Stimulated activated naive B cell treated with anti-CD40 and anti-IgM and Interleukin-4, amounts not matched to agents 10 μg/mL and 1 μg/mL and 100 μg/mL, for 72 hours (primary cell): ENCODE data around the gene HMX1.

Experiments used
- ATAC-seq, 2 donors: fragments of 150-1000 bp; cut with Tn5 transposase; replicated peaks; 2 replicates each; pipeline ENCODE4 v1.10.0; 2021; ENCODE audit warnings: moderate library complexity in 1 of 2
- DNase-seq: peaks from one replicate; pipeline ENCODE4 v3.0.0; 2021
- H3K27ac Mint-ChIP-seq: one replicate; pipeline ENCODE4 v1.8.0; 2022; ENCODE audit warnings: mild to moderate bottlenecking, mixed read lengths
- H3K27me3 Mint-ChIP-seq, 2 donors: one replicate each; pipeline ENCODE4 v1.8.0; 2022; ENCODE audit warnings: mixed read lengths in 2 of 2
- H3K36me3 Mint-ChIP-seq, 2 donors: one replicate each; pipeline ENCODE4 v1.8.0; 2022; ENCODE audit warnings: mixed read lengths in 2 of 2, mild to moderate bottlenecking in 1 of 2
- H3K4me1 Mint-ChIP-seq, 2 donors: one replicate each; pipeline ENCODE4 v1.8.0; 2022; ENCODE audit warnings: mixed read lengths in 2 of 2, mild to moderate bottlenecking in 1 of 2
- H3K4me3 Mint-ChIP-seq, 2 donors: one replicate each; pipeline ENCODE4 v1.8.0; 2022; ENCODE audit warnings: mild to moderate bottlenecking in 2 of 2, mixed read lengths in 2 of 2, moderate library complexity in 1 of 2
- H3K9me3 Mint-ChIP-seq, 2 donors: one replicate each; pipeline ENCODE4 v1.8.0; 2022; ENCODE audit warnings: mixed read lengths in 2 of 2, mild to moderate bottlenecking in 1 of 2

The HMX1 gene

GRCh38 chr4:8891646-8892555 lies 20.3 kb upstream of the HMX1 start:
- Mint-ChIP-seq H3K27me3 (peaks cover 68 to 95% of the 10 kb centered on the region in 2 donors), H3K4me1 (peaks cover 4 to 7% of the 10 kb centered on the region in 2 donors), H3K36me3 (no peaks in the 10 kb centered on the region), H3K9me3 (peaks cover 0 to 3% of the 10 kb centered on the region in 2 donors), H3K4me3 (peak overlapping the region in 1 of 2 donors; percentile 15), H3K27ac (peak overlapping the region; percentile 65)
- DNase-seq (no peak), ATAC-seq (no peak)

GRCh38 chr4:8891255-8891645 lies 19.6 kb upstream of the HMX1 start:
- ATAC-seq (no peak), DNase-seq (no peak)
- Mint-ChIP-seq H3K27ac (peak overlapping the region; percentile 65), H3K36me3 (peaks cover 0 to 5% of the 10 kb centered on the region in 2 donors), H3K27me3 (peaks cover 68 to 95% of the 10 kb centered on the region in 2 donors), H3K9me3 (peaks cover 0 to 5% of the 10 kb centered on the region in 2 donors), H3K4me1 (peaks cover 4 to 7% of the 10 kb centered on the region in 2 donors), H3K4me3 (peak overlapping the region in 1 of 2 donors; percentile 15)

GRCh38 chr4:8888856-8889255 lies 17.2 kb upstream of the HMX1 start:
- Mint-ChIP-seq H3K4me1 (peaks cover 0 to 4% of the 10 kb centered on the region in 2 donors), H3K27ac (no peak overlapping the region), H3K36me3 (peaks cover 0 to 5% of the 10 kb centered on the region in 2 donors), H3K27me3 (peaks cover 69 to 89% of the 10 kb centered on the region in 2 donors), H3K4me3 (no peak overlapping the region), H3K9me3 (peaks cover 0 to 5% of the 10 kb centered on the region in 2 donors)
- ATAC-seq (no peak), DNase-seq (no peak)

GRCh38 chr4:8886612-8887406 lies 15.2 kb upstream of the HMX1 start:
- peaks cover 0 to 5% of the 10 kb centered on the region in 2 donors for H3K9me3 Mint-ChIP-seq
- H3K36me3 Mint-ChIP-seq: peaks cover 0 to 5% of the 10 kb centered on the region in 2 donors
- H3K4me3 Mint-ChIP-seq: no peak overlapping the region
- H3K27me3 Mint-ChIP-seq: peaks cover 55 to 87% of the 10 kb centered on the region in 2 donors
- H3K27ac Mint-ChIP-seq: no peak overlapping the region
- ATAC-seq (no peak), DNase-seq (no peak)
- peaks cover 0 to 4% of the 10 kb centered on the region in 2 donors for H3K4me1 Mint-ChIP-seq

- no peak for ATAC-seq
- no peak overlapping the region for H3K27ac Mint-ChIP-seq
- peaks cover 56 to 84% of the 10 kb centered on the region in 2 donors for H3K27me3 Mint-ChIP-seq
- no peak overlapping the region for H3K4me3 Mint-ChIP-seq
- peaks cover 0 to 5% of the 10 kb centered on the region in 2 donors for H3K4me1 Mint-ChIP-seq
- DNase-seq: no peak
- peaks cover 0 to 5% of the 10 kb centered on the region in 2 donors for H3K9me3 Mint-ChIP-seq
- peaks cover 0 to 5% of the 10 kb centered on the region in 2 donors for H3K36me3 Mint-ChIP-seq
Observed at GRCh38 chr4:8882239-8882638, 10.6 kb upstream of the HMX1 start.

- H3K4me1 Mint-ChIP-seq: peaks cover 0 to 5% of the 10 kb centered on the region in 2 donors
- ATAC-seq: no peak
- no peak for DNase-seq
- H3K27me3 Mint-ChIP-seq: peaks cover 56 to 84% of the 10 kb centered on the region in 2 donors
- no peak overlapping the region for H3K4me3 Mint-ChIP-seq
- H3K27ac Mint-ChIP-seq: no peak overlapping the region
- H3K36me3 Mint-ChIP-seq: no peaks in the 10 kb centered on the region
- H3K9me3 Mint-ChIP-seq: no peaks in the 10 kb centered on the region
Observed at GRCh38 chr4:8880851-8881250, 9.2 kb upstream of the HMX1 start.

- DNase-seq: no peak
- peaks cover 6 to 10% of the 10 kb centered on the region in 2 donors for H3K36me3 Mint-ChIP-seq
- peaks cover 6 to 8% of the 10 kb centered on the region in 2 donors for H3K4me1 Mint-ChIP-seq
- H3K27ac Mint-ChIP-seq: no peak overlapping the region
- peaks cover 63 to 90% of the 10 kb centered on the region in 2 donors for H3K27me3 Mint-ChIP-seq
- no peak for ATAC-seq
- H3K4me3 Mint-ChIP-seq: no peak overlapping the region
- peaks cover 9% of the 10 kb centered on the region in 2 donors for H3K9me3 Mint-ChIP-seq
Observed at GRCh38 chr4:8879574-8879973, 7.9 kb upstream of the HMX1 start.

GRCh38 chr4:8878421-8878820 lies 6.8 kb upstream of the HMX1 start:
- no peak for DNase-seq
- Mint-ChIP-seq H3K4me3 (no peak overlapping the region), H3K9me3 (peaks cover 9 to 10% of the 10 kb centered on the region in 2 donors), H3K27me3 (peaks cover 72 to 93% of the 10 kb centered on the region in 2 donors), H3K27ac (peak overlapping the region; percentile 14), H3K36me3 (peaks cover 6 to 10% of the 10 kb centered on the region in 2 donors), H3K4me1 (peaks cover 6 to 8% of the 10 kb centered on the region in 2 donors)
- ATAC-seq: no peak

- DNase-seq (no peak), ATAC-seq (no peak)
- Mint-ChIP-seq H3K27me3 (peaks cover 80 to 93% of the 10 kb centered on the region in 2 donors), H3K36me3 (peaks cover 6 to 10% of the 10 kb centered on the region in 2 donors), H3K4me1 (peaks cover 6 to 8% of the 10 kb centered on the region in 2 donors), H3K9me3 (peaks cover 9 to 10% of the 10 kb centered on the region in 2 donors), H3K4me3 (no peak overlapping the region), H3K27ac (no peak overlapping the region)
Observed at GRCh38 chr4:8877780-8878040, 6.1 kb upstream of the HMX1 start.

- Mint-ChIP-seq H3K4me1 (peaks cover 6 to 10% of the 10 kb centered on the region in 2 donors), H3K9me3 (peaks cover 9 to 10% of the 10 kb centered on the region in 2 donors), H3K4me3 (no peak overlapping the region), H3K36me3 (peaks cover 6 to 10% of the 10 kb centered on the region in 2 donors), H3K27me3 (peaks cover 85 to 94% of the 10 kb centered on the region in 2 donors), H3K27ac (no peak overlapping the region)
- DNase-seq (no peak), ATAC-seq (no peak)
Observed at GRCh38 chr4:8876982-8877779, 5.5 kb upstream of the HMX1 start.

GRCh38 chr4:8874896-8875680 lies 3.4 kb upstream of the HMX1 start:
- H3K27ac Mint-ChIP-seq: peak overlapping the region; percentile 48
- H3K27me3 Mint-ChIP-seq: peaks cover 83 to 90% of the 10 kb centered on the region in 2 donors
- peaks cover 6 to 22% of the 10 kb centered on the region in 2 donors for H3K4me1 Mint-ChIP-seq
- no peak overlapping the region for H3K4me3 Mint-ChIP-seq
- peaks cover 9 to 10% of the 10 kb centered on the region in 2 donors for H3K9me3 Mint-ChIP-seq
- H3K36me3 Mint-ChIP-seq: peaks cover 6 to 10% of the 10 kb centered on the region in 2 donors
- peak; percentile 34 to 51 for ATAC-seq
- DNase-seq: no peak

GRCh38 chr4:8874003-8874895 lies 2.6 kb upstream of the HMX1 start:
- Mint-ChIP-seq H3K27ac (peak overlapping the region; percentile 86), H3K4me3 (no peak overlapping the region), H3K27me3 (peaks cover 84 to 90% of the 10 kb centered on the region in 2 donors), H3K36me3 (peaks cover 6 to 10% of the 10 kb centered on the region in 2 donors), H3K4me1 (peaks cover 6 to 26% of the 10 kb centered on the region in 2 donors), H3K9me3 (peaks cover 9 to 10% of the 10 kb centered on the region in 2 donors)
- DNase-seq: no peak
- no peak for ATAC-seq
